ENCODE data around the gene LDLRAD1. TPM values are rescaled to one million over a fixed set of nuclear protein-coding genes. Genes with fewer than 3 reads are reported as not detected.

LDLRAD1 gene
- total RNA-seq, 4 donors from 2014 or later = not detected

DNA sequence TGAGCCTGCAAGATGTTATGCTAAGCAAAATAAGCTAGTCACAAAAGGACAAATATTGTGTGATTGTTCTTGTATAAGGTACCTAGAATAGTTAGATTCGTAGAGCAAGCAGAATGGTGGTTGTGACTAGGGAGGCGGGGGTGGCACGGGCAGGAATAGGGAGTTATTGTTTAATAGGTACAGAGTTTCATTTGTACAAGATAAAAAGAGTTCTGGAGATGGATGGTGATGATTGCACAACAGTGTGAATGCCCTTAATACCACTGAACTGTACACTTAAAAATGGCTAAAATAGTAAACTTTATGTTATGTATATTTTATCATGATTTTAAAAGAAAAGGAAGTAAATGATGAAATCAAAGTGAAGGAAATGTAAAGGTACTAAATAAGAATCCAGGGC lies 51.2 kb downstream of the LDLRAD1 start:
- 87 to 91% methylated on average over 3 of the region's 3 CpGs for WGBS, 2 donors
- no peak overlapping the region for H3K4me3 ChIP-seq (ENCODE audit: low read depth, poor library complexity, severe bottlenecking)
- intact Hi-C loops (cut with DNase I; ENCODE audit: low total_unique reads) = no loop called here
- DNase-seq (ENCODE audit: low spot score in 2 of 2) = no peak
- TF ChIP-seq, protein P1, sequence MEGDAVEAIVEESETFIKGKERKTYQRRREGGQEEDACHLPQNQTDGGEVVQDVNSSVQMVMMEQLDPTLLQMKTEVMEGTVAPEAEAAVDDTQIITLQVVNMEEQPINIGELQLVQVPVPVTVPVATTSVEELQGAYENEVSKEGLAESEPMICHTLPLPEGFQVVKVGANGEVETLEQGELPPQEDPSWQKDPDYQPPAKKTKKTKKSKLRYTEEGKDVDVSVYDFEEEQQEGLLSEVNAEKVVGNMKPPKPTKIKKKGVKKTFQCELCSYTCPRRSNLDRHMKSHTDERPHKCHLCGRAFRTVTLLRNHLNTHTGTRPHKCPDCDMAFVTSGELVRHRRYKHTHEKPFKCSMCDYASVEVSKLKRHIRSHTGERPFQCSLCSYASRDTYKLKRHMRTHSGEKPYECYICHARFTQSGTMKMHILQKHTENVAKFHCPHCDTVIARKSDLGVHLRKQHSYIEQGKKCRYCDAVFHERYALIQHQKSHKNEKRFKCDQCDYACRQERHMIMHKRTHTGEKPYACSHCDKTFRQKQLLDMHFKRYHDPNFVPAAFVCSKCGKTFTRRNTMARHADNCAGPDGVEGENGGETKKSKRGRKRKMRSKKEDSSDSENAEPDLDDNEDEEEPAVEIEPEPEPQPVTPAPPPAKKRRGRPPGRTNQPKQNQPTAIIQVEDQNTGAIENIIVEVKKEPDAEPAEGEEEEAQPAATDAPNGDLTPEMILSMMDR (IDR thresholded peaks at IDR 0.05) = no peak
- no peak for TF ChIP-seq POLR2A (IDR thresholded peaks at IDR 0.05)

- intact Hi-C loops (cut with DNase I; ENCODE audit: low total_unique reads) = loop anchor here (5.0 kb wide), 1 partner anchor 87 kb away; no protein-coding TSS in a partner anchor
- 77 to 81% methylated on average over 5 of the region's 5 CpGs for WGBS, 2 donors
- H3K4me3 ChIP-seq (ENCODE audit: low read depth, poor library complexity, severe bottlenecking) = no peak overlapping the region
- no peak for DNase-seq (ENCODE audit: low spot score in 2 of 2)
- TF ChIP-seq, protein P1 (IDR thresholded peaks at IDR 0.05) = no peak
- no peak for TF ChIP-seq POLR2A (IDR thresholded peaks at IDR 0.05)
Measured at GRCh38 chr1:53964109-53964508, 53.9 kb downstream of the LDLRAD1 start.

DNA sequence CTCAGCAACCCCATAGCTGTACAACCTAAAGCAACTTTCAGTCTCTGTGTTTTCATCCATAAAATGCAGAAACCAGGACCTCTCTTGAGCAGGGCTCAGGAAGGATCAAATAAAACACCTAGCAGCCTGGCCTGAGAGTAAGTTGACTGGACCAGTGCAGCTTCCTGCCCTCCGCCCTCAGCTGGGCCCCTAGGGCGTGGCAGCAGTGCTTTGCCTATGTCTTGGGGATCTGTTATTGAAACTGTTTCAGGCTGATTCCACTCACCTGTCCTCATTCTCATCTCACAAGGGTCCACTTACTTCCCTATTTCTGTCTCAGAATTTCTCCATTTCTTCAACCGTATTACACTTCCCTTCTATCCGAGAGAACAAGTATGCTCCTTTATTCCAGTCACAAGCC lies 54.5 kb downstream of the LDLRAD1 start:
- DNase-seq (ENCODE audit: low spot score in 2 of 2) = no peak
- WGBS, 2 donors = 90 to 94% methylated on average over 4 of the region's 4 CpGs
- no peak for TF ChIP-seq POLR2A (IDR thresholded peaks at IDR 0.05)
- TF ChIP-seq, protein P1 (IDR thresholded peaks at IDR 0.05) = no peak
- intact Hi-C loops (cut with DNase I; ENCODE audit: low total_unique reads) = loop anchor here (5.0 kb wide), 1 partner anchor 86 kb away; no protein-coding TSS in a partner anchor
- H3K4me3 ChIP-seq (ENCODE audit: low read depth, poor library complexity, severe bottlenecking) = no peak overlapping the region

DNA sequence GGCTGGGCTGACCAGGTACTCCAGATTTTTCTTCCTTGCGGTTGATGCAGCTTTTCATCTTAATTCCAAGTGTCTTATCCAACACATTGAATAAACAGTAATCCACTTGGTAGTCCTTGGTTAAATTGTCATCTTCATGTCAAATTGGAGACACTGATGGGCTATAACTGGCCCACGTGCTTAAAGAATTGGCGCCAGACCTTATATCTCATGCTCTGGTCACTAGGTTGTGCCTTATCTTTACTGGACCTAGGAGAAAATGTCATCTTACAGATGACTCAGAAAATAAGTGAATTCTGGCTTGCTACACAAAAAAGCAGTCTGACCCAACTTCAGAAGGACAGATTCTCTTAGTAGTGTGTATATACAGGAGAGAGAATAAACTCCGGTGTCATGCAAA lies 55.6 kb downstream of the LDLRAD1 start:
- no peak for TF ChIP-seq POLR2A (IDR thresholded peaks at IDR 0.05)
- TF ChIP-seq, protein P1 (IDR thresholded peaks at IDR 0.05) = no peak
- intact Hi-C loops (cut with DNase I; ENCODE audit: low total_unique reads) = loop anchor here (5.0 kb wide), 1 partner anchor 85 kb away; no protein-coding TSS in a partner anchor

GRCh38 chr1:53959664-53960250 lies 58.2 kb downstream of the LDLRAD1 start:
- intact Hi-C loops (cut with DNase I; ENCODE audit: low total_unique reads) = loop anchor here (5.0 kb wide), 1 partner anchor 82 kb away; no protein-coding TSS in a partner anchor
- no peak overlapping the region for H3K4me3 ChIP-seq (ENCODE audit: low read depth, poor library complexity, severe bottlenecking)
- TF ChIP-seq POLR2A (IDR thresholded peaks at IDR 0.05) = no peak
- no peak for DNase-seq (ENCODE audit: low spot score in 2 of 2)

More for the DNA sequence above, 55.6 kb downstream of the LDLRAD1 start:
- DNase-seq (ENCODE audit: low spot score in 2 of 2) = no peak
- WGBS, 2 donors = 95 to 96% methylated on average over 4 of the region's 4 CpGs
- H3K4me3 ChIP-seq (ENCODE audit: low read depth, poor library complexity, severe bottlenecking) = no peak overlapping the region

Small RNA genes lying within 50 kb of the gene (microRNA-seq; reads per million reads assigned to microRNA genes)
- gene MIR4781 (ENCODE audit: borderline number of aligned reads in 1 of 2, borderline replicate concordance in 2 of 2) = 1.4 to 1.7 reads per million in 2 donors

Other genes with a start within 250 kb of the LDLRAD1 start
- gene NDC1, start 179.9 kb downstream of the LDLRAD1 start, total RNA-seq = 10 to 100 TPM in 2 of 4 donors, 1 to 10 TPM in 2; 6.8 to 13.3 (median 11.1) TPM
- 10 to 100 TPM; 11.7 to 30.0 (median 19.5) TPM for gene YIPF1, start 128.4 kb downstream of the LDLRAD1 start, total RNA-seq
- gene DIO1, start 124.0 kb downstream of the LDLRAD1 start, total RNA-seq = not detected
- gene IFT25, start 72.5 kb downstream of the LDLRAD1 start, total RNA-seq = 10 to 100 TPM in 3 of 4 donors, 1 to 10 TPM in 1; 9.9 to 19.2 (median 12.4) TPM
- gene LRRC42, start 71.8 kb downstream of the LDLRAD1 start, total RNA-seq = 10 to 100 TPM; 20.1 to 36.3 (median 24.4) TPM
- 100 to 1,000 TPM; 197 to 355 (median 320) TPM for gene TMEM59, start 35.0 kb upstream of the LDLRAD1 start, total RNA-seq
- gene TCEANC2, start 35.4 kb upstream of the LDLRAD1 start, total RNA-seq = 1 to 10 TPM; 3.1 to 4.3 (median 3.8) TPM
- gene CDCP2, start 134.8 kb upstream of the LDLRAD1 start, total RNA-seq = under 1 TPM in 3 of 4 donors, not detected in 1; 0.23 to 0.47 (median 0.46) TPM
- 10 to 100 TPM in 1 of 4 donors, 1 to 10 TPM in 3; 2.4 to 15.2 (median 5.6) TPM for gene CYB5RL, start 181.8 kb upstream of the LDLRAD1 start, total RNA-seq
- 10 to 100 TPM; 55.7 to 76.4 (median 68.3) TPM for gene MRPL37, start 182.0 kb upstream of the LDLRAD1 start, total RNA-seq